GM18505 (cell line): ENCODE data around the gene RAB10.
"Not testable (repeated sequence)": the region's sequence is repeated elsewhere in the genome, so short reads cannot be mapped to it uniquely, and the experiment has no call there.

ENCODE experiments used
- ATAC-seq: cut with Tn5 transposase; IDR thresholded peaks from one replicate; pipeline ENCODE4 v1.9.1; 2021; ENCODE audit not compliant: unreplicated experiment
- POLR2A ChIP-seq: IDR thresholded peaks from 4 replicates; pipeline ENCODE4 v1.6.1; 2011; ENCODE audit warnings: borderline replicate concordance; ENCODE audit not compliant: insufficient read depth, insufficient read length; ENCODE audit errors: extremely low read depth

RAB10 gene

GRCh38 chr2:26064846-26065245 lies 31.0 kb downstream of the RAB10 start:
- no peak for ATAC-seq

GRCh38 chr2:26067186-26067974 lies 33.5 kb downstream of the RAB10 start:
- ATAC-seq = no peak
- TF ChIP-seq POLR2A = no peak

More at GRCh38 chr2:26064846-26065245, 31.0 kb downstream of the RAB10 start:
- TF ChIP-seq POLR2A = no peak

- TF ChIP-seq POLR2A = no peak
- ATAC-seq = no peak
Measured at GRCh38 chr2:26067980-26068507, 34.2 kb downstream of the RAB10 start.

DNA sequence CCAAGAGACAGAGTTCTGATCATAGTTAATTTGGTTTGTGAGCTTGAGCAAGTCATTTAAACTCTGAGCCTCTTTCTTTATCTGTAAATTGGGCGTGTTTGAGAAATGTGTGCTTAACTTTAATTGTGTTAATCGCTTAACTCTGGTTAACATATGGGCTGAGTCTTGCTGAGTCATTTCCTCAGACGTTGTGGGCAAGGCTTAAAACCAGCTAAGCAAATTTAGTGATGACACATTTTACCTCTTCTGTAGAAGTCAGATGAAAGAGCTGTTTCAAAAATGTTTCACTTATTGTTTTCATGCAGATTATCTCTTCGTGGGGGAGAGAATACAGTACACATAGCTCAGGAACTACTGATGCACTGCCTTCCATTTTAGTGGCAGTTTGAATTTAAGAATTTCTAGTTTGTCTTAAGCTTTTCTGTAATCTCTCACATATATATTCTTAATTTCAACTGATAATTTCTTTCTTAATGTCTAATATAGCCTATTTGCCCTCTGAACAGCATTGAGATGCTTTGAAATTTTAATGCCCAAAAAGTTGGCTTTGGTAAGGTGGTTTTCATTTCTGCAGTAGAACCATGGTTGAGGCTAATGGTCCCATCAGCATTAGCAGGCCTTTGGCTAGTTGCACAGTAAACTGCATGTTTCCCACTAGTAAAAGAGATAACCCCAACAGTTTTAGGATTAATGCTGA lies 34.9 kb downstream of the RAB10 start:
- ATAC-seq = peak; percentile 75
- TF ChIP-seq POLR2A = no peak

DNA sequence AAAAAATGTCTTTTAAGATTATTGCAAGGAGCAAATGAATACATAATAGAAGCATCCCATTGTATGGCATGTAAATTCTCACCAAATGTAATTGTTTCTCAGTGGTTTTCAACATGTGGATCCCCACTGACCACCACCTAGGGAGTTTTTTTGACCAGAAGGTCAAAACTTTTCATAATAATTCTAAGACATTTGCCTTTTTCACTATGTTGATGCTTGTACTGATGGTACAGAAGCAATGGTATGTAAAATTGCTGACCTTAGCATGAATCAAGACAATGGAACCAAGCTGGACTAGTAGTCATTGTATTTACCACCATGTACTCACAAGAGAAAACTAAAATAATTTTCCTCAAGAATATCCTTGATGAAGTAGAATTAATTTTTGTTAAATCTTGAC lies 36.8 kb downstream of the RAB10 start:
- no peak for ATAC-seq
- no peak for TF ChIP-seq POLR2A

DNA sequence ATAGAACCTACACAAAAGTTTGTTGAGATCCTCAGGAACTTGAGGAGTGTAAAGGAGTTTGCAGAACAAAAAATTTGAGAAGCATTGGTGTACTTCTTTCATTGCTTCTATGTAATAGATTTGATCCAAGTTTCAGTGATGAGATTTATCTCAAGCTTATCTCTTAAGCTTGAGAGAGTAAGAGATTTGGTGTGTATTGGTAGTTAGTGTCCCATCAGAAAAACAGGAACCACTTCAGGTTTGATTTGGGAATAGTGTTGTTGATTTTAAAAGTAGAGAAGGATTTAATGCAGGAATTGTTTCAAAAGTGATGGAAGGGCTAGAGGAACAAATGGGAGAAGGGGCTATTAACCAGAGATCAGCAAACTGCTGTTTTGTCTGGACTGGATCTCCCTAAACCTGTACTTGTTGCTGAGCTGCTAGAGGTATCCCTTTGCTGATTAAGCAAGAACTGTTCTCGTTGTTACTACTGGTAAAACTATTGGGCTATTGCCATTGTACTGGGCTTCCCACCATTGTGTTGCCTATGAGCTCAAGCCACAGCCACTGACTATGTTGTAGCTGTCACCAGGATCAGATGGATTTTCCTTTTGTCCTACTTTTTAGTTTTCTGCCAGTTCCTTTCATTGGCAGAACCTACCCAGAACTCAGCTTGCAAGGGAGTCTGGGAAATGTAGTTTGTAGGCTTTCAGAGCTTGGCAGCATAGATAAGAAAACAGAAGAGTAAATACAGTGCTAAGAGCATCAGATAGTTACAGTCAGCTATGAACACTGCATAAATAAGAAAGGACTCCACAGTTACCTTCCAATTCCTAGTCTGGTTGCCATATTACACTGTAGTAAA lies 39.3 kb downstream of the RAB10 start:
- no peak for TF ChIP-seq POLR2A
- no peak for ATAC-seq

DNA sequence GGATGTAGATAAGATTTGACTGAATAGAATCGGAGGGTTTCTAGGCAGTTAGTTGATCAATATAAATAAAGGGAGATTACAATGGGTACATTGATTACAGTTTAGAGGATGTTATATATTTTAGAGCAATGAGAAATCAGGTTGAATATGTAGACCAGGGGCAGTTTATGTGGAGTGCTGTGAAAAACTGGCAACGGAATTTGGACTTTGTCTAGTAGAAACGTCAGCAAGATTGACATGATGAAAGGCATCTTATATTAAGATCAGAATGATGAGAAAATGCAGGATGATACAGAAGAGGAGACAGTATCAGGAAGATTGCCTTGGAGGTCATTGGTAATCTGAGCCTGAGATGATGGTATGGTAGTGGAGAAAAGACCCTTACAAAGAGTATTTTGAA lies 39.9 kb downstream of the RAB10 start:
- no peak for TF ChIP-seq POLR2A
- ATAC-seq = no peak

DNA sequence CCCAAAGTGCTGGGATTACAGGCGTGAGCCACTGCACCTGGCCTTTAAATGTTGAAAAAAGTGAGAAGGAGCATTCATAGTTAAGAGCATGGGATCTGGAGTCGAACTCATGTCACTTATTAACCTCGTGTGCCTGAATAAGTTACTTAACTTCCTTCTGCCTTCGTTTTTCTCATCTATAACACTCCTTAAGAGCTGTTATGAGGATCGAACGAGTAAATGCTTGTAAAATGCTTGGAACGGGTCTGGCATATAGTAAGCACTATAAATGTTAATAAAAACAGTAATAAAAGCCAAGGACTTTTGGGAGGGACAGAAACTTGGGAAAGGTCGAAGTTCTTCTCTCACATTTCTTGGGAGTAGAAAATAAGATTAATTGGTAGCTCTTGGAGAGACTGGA lies 40.8 kb downstream of the RAB10 start:
- no peak for TF ChIP-seq POLR2A
- ATAC-seq = no peak

GRCh38 chr2:26075173-26075572 lies 41.3 kb downstream of the RAB10 start:
- no peak for TF ChIP-seq POLR2A
- ATAC-seq = no peak

DNA sequence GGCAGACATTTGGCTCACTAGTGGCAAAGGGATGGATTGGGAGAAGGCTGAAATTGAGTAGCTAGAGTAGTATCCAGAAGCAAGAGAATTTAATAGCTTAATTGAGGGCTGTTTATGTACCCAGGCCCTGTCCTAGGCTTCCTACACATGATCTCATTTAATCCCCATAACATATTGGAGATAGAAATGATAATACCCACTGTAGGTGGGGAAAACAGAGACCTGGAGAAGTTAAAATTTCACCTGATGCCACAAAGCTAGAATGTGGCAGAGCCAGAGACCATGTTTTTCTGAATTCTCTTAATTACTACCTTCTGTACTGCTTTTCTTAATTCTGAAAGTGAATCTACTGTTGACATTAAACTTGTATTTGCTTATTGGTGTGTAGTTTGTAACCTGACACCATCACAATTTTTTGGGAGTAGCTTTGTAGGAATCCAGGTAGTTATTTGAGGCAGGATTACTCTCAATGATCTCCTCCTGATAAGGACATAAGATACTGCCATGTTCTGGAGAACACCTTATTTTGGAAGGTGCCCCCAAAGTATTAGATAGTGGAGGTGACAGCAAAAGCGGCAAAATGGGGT lies 42.2 kb downstream of the RAB10 start:
- no peak for ATAC-seq
- no peak for TF ChIP-seq POLR2A

DNA sequence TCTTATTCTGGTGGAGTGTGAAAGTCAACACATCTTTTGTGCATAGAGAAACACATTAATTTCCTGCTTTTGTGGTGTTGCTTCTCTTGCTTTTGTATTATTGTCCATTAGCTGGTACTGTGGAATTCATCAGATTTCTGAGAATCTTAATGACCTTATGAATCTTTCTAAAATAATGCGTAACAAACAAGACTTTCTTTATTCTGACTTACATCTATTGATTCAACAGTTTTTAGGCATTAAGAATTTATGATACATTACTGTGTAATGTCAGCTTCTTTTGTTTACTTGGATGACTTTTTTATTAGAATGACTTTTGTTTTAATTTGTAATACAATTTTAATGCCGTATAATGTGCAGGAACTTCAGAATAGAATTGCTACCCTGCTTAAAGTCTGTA lies 43.4 kb downstream of the RAB10 start:
- TF ChIP-seq POLR2A = no peak
- no peak for ATAC-seq

GRCh38 chr2:26078939-26079338 lies 45.1 kb downstream of the RAB10 start:
- TF ChIP-seq POLR2A = no peak
- no peak for ATAC-seq

GRCh38 chr2:26080356-26080755 lies 46.5 kb downstream of the RAB10 start:
- no peak for TF ChIP-seq POLR2A
- no peak for ATAC-seq

DNA sequence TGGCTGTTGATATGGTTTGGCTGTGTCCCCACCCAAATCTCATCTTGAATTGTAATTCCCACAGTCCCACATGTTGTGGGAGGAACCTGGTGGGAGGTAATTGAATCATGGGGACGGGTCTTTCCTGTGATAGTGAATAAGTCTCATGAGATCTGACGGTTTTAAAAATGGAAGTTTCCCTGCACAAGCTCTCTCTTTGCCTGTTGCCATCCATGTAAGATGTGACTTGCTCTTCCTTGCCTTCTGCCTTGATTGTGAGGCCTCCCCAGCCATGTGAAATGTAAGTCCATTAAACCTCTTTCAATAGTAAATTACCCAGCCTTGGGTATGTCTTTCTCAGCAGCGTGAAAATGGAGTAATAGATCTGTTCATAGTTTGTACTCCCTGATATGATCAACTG lies 47.0 kb downstream of the RAB10 start:
- ATAC-seq = not testable (repeated sequence)
